ENCODE measurements around the gene CTSZ. TPM values are rescaled to one million over a fixed set of nuclear protein-coding genes. Genes with fewer than 3 reads are reported as not detected.
A peak's percentile ranks its signal among the peaks of the same experiment; 100 is the strongest.
"Not testable (repeated sequence)": the region's sequence is repeated elsewhere in the genome, so short reads cannot be mapped to it uniquely, and the experiment has no call there.

Gene CTSZ
- total and polyA plus RNA-seq, 8 donors = 92.2 to 479 (median 109) TPM

DNA sequence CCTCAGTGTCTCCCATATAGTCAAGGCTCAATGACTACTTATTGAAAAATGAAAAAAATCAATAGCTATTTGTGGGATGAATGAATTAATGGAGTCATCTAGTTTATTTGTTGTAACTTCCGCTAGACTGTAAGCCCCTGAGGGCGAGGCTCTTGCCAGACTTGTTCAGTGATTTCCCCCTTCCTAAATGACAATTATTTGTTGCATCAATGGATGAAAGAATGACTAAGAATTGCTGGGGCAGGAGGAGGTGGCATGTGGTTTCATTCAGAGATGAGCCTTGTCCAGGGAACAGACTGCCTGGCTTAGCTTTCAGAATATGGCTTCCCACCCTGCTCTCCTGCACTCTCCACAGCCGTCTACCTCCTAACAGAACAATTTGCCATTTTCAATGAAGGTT, 36.6 kb upstream of the CTSZ start:
- Histone ChIP-seq H3K36me3 (no peaks in the 10 kb centered on the region), H3K4me3 (no peak overlapping the region), H3K9me3 (no peaks in the 10 kb centered on the region), H3K27ac (peak overlapping the region in 1 of 2 donors; percentile 61), H3K4me1 (peaks cover 22 to 47% of the 10 kb centered on the region in 2 donors), H3K27me3 (no peaks in the 10 kb centered on the region)
- ATAC-seq (no peak), DNase-seq (no peak)
- TF ChIP-seq, protein P1, sequence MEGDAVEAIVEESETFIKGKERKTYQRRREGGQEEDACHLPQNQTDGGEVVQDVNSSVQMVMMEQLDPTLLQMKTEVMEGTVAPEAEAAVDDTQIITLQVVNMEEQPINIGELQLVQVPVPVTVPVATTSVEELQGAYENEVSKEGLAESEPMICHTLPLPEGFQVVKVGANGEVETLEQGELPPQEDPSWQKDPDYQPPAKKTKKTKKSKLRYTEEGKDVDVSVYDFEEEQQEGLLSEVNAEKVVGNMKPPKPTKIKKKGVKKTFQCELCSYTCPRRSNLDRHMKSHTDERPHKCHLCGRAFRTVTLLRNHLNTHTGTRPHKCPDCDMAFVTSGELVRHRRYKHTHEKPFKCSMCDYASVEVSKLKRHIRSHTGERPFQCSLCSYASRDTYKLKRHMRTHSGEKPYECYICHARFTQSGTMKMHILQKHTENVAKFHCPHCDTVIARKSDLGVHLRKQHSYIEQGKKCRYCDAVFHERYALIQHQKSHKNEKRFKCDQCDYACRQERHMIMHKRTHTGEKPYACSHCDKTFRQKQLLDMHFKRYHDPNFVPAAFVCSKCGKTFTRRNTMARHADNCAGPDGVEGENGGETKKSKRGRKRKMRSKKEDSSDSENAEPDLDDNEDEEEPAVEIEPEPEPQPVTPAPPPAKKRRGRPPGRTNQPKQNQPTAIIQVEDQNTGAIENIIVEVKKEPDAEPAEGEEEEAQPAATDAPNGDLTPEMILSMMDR (IDR thresholded peaks at IDR 0.05) = no peak
- intact Hi-C loops (cut with DNase I) = no loop called here

DNA sequence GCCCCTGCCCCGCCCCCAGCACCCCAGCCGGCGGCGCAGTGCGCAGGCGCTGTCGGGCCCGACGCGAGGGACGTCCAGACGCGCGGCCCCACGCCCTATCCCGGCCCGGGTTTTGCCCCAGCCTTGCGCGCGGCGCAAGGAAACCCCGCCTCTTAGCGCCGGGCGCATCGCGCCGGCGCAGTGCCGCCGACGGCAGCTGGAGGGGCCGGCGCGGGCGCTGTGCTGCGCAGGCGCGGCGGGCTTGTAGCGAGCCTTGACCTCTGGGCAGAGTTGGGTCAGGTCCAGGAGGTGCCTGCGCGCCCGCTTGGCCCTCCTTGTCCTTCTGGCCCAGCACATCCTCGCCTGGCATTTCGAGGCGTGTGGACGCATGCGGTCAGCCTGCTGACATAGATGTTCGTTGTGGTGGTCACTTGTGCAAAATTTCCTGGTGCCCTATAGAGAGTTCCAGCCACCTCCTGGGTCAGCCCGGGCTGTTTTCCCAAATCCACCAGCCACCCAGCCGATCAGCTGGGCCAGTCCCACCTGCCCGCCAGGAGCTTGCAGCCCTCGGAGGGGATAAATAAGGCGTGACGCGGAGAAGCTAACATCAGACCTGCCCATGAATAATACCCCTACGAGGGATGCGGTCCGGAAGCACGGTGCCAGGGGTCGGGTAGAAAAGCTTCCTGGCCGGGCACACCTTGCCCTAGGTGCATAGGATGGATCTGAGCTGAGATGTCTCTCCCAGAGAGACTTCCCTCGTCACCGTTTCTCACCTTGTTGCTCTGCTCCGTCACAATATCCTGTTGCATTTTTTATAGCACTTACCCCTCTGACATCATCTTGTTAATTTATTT, 36.0 kb upstream of the CTSZ start:
- TF ChIP-seq, protein P1 (IDR thresholded peaks at IDR 0.05) = peak in 1 of 2 donors; percentile 44
- Histone ChIP-seq H3K27ac (peak overlapping the region; percentile 76 to 81), H3K36me3 (peaks cover 0 to 5% of the 10 kb centered on the region in 2 donors), H3K9me3 (no peaks in the 10 kb centered on the region), H3K4me3 (peak overlapping the region; percentile 74 to 87), H3K27me3 (no peaks in the 10 kb centered on the region), H3K4me1 (peaks cover 22 to 51% of the 10 kb centered on the region in 2 donors)
- DNase-seq (peak; percentile 89 to 99 (median 96)), ATAC-seq (peak; percentile 98)
- intact Hi-C loops (cut with DNase I) = no loop called here

DNA sequence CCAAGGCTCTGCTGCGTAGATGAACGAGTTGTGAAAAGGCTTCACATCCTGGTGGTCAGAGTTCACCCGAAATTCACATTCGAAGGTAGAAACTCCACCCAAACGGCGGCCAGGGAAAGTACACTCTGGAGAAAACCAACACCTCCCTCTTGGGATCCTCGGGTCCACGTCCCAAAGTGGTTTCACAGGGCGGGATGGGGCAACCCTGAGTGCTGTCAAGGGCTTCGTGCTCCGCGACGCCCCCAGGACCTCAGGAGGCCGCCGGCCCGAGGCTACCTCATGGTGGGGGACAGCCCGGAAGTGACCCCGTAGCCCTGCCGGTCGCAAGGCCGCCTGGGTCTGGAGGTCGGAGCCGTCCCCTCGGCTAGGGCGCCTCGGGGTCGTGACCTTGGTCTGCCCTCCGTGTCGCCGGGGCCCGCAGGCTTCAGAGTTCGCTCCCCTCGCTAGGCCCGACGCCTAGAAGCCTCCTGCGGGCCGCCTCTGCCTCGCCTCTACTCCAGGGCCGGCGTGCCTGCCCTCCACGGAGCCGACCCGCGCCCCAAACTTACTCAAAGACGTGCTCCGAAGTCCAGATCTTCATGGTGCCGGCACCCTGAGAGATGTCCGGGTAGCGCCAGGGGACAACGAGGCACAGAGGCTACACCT, 35.2 kb upstream of the CTSZ start, which contains the start of gene PRELID3B:
Gene PRELID3B (minus strand): TSS at position 636 of the 645 bp plus-strand sequence. CDS start 56 bp downstream, at position 580.
- H3K9me3 ChIP-seq = no peaks in the 10 kb centered on the region
- intact Hi-C loops (cut with DNase I) = no loop called here
- H3K4me1 ChIP-seq = peaks cover 22 to 51% of the 10 kb centered on the region in 2 donors
- peak within 1 kb of the TSS; percentile 74 to 87 for H3K4me3 ChIP-seq
- peaks cover 1 to 13% of the 10 kb centered on the region in 2 donors for H3K36me3 ChIP-seq
- peak within 1 kb of the TSS; percentile 76 to 81 for H3K27ac ChIP-seq
- DNase-seq = no peak
- TF ChIP-seq, protein P1 (IDR thresholded peaks at IDR 0.05) = no peak
- no peaks in the 10 kb centered on the region for H3K27me3 ChIP-seq
- peak; percentile 43 for ATAC-seq

DNA sequence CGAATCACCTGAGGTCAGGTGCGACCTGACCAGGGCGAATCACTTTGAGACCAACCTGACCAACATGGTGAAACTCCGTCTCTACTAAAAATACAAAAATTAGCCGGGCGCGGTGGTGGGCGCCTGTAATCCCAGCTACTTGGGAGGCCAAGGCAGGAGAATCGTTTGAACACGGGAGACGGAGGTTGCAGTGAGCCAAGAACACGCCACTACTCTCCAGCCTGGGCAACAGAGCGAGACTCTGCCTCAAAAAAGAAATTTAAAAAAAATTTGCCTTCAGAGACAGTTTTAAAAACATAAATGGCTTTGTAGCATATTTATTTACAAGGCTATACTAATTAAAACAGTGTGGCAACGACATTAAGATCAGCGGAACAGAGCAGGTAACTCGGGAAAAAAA, 34.4 kb upstream of the CTSZ start:
- H3K9me3 ChIP-seq; ATAC-seq; H3K27ac ChIP-seq; DNase-seq; H3K27me3 ChIP-seq; intact Hi-C loops (cut with DNase I): not testable (repeated sequence)
- H3K4me3 ChIP-seq = peak overlapping the region; percentile 74 to 87
- H3K36me3 ChIP-seq = peaks cover 5 to 21% of the 10 kb centered on the region in 2 donors
- H3K4me1 ChIP-seq = peaks cover 22 to 51% of the 10 kb centered on the region in 2 donors

DNA sequence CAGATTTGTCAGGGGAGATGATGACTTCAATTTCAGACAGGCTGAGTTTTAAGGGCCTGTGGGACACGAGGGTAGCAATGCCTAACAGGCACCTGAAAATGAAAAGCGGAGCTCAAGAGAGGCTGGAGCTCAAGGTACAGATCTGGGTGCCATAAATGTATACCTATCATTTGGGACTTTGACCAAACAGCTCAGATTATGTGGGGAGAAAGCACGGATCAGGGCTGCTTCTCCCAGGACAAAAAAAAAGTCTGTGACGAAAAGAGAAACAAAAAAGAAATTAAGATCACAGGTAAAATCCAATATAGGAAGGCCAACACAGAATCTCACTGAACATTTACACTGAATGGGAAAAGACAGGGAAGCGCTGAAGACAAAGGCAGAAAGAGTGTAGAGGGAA, 33.6 kb upstream of the CTSZ start:
- Histone ChIP-seq H3K9me3 (no peaks in the 10 kb centered on the region), H3K4me3 (peak overlapping the region in 1 of 2 donors; percentile 74), H3K4me1 (peaks cover 22 to 51% of the 10 kb centered on the region in 2 donors), H3K36me3 (peaks cover 5 to 29% of the 10 kb centered on the region in 2 donors), H3K27me3 (no peaks in the 10 kb centered on the region), H3K27ac (no peak overlapping the region)
- no peak for ATAC-seq
- TF ChIP-seq, protein P1 (IDR thresholded peaks at IDR 0.05) = no peak
- intact Hi-C loops (cut with DNase I) = no loop called here
- DNase-seq = no peak

Data from left lung (tissue), 10 donors.